Breast epithelium (tissue), 3 donors: ENCODE measurements around the gene ACACA.

ENCODE experiments used
- CTCF ChIP-seq, 3 donors: fragments of 450-650 bp; IDR thresholded peaks; one replicate each; pipeline ENCODE4 v1.5.1; 2016 to 2017; ENCODE audit warnings: antibody characterized with exemption in 3 of 3, mild to moderate bottlenecking in 3 of 3, moderate library complexity in 3 of 3
- POLR2A ChIP-seq: fragments of 450-650 bp; IDR thresholded peaks from one replicate; pipeline ENCODE4 v1.6.1; 2016; ENCODE audit warnings: antibody characterized with exemption, mild to moderate bottlenecking, moderate library complexity
- POLR2AphosphoS5 ChIP-seq, 3 donors: sonication (generic); formaldehyde crosslinking; IDR thresholded peaks; one replicate each; pipeline ENCODE4 v1.6.1; 2017; ENCODE audit warnings: antibody characterized with exemption in 3 of 3

GRCh38 chr17:37246085-37246484 lies 160.6 kb downstream of the ACACA start:
- TF ChIP-seq CTCF (IDR thresholded peaks at IDR 0.05) = no peak
- no peak for TF ChIP-seq POLR2AphosphoS5 (IDR thresholded peaks at IDR 0.05)
- TF ChIP-seq POLR2A = no peak
